Activated naive CD8-positive, alpha-beta T cell treated with anti-CD3 and anti-CD28 coated beads, Interleukin-2, amount 10 ng/mL, durations not matched to agents 7 days and 5 days (primary cell): ENCODE measurements around the gene CIAO1. TPM values are rescaled to one million over a fixed set of nuclear protein-coding genes. Genes with fewer than 3 reads are reported as not detected.

ENCODE experiments used
- ATAC-seq: fragments of 150-1000 bp; cut with Tn5 transposase; one replicate; pipeline ENCODE4 v1.10.0; 2021; ENCODE audit warnings: low read depth, moderate library complexity
- POLR2A ChIA-PET: fragments of 350-600 bp; sonication (Branson Sonifier 250); formaldehyde crosslinking; loops from one replicate; lab custom pipeline; 2021; ENCODE audit warnings: antibody characterized with exemption; lab: Charles Lee
- DNase-seq: peaks from one replicate; pipeline ENCODE4 v3.0.0; 2021
- H3K27ac Mint-ChIP-seq: one replicate; pipeline ENCODE4 v1.8.0; 2022; ENCODE audit warnings: mild to moderate bottlenecking, mixed read lengths
- H3K27me3 Mint-ChIP-seq: one replicate; pipeline ENCODE4 v1.8.0; 2022; ENCODE audit warnings: mild to moderate bottlenecking, moderate library complexity, mixed read lengths
- H3K36me3 Mint-ChIP-seq: one replicate; pipeline ENCODE4 v1.8.0; 2021; ENCODE audit warnings: mild to moderate bottlenecking, mixed read lengths
- H3K4me1 Mint-ChIP-seq: one replicate; pipeline ENCODE4 v1.8.0; 2021; ENCODE audit warnings: mixed read lengths
- H3K4me3 Mint-ChIP-seq: one replicate; pipeline ENCODE4 v1.8.0; 2022; ENCODE audit warnings: mild to moderate bottlenecking, moderate library complexity, mixed read lengths
- H3K9me3 Mint-ChIP-seq: one replicate; pipeline ENCODE4 v1.8.0; 2021; ENCODE audit warnings: mixed read lengths
- total RNA-seq, 2 experiments: library from RNA; stranded (reverse); gene quantifications; one replicate each; pipeline ENCODE4 v1.2.3, GENCODE V29; 2021

CIAO1 gene
- total RNA-seq, 2 experiments from 2014 or later, result 66.2 to 68.2 TPM

DNA sequence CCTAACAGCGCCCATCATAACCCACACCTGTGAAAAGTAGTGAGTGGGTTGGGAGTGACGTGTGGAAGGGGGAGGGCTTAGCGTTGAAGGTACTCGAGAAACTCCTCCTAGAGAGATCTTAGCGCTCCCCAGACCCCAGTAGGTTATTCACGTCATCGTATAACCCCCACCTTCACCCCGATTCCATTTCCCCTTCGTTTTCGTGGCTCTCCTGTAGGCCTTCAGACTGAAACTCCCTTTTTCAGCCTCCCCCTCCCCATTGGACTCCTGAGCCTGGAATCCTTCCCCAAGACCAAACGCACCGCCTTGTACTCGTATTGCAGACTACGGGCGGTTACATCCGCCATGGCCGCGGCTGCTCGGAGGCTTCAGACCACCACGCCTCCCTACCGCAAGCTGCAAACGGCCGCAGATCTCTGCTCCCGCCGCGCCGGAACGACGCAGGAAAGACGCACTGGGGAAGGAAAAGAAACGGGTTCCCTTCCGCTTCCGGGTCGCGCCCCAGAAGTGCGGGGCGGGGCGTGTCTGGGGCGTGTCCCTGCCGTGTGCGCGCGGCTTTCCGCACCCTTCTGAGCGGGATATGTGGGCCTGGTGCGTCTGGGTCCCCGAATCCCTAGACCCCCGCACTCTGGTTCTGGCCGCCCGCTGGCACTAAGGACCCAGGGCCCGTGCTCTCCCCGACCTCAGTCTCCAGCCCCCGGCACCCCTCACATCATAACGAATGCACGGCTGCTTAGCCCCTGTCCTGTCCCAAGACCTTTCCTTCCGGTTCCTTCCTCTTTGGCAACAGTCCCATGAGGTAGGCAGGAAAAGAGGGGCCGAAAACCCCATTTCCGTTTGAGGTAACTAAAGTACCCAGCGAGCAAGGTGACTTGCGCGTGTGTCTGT is 39.3 kb downstream of the CIAO1 start, which contains the start of gene SNRNP200:
TSS of gene SNRNP200 (minus strand) at position 456 of the 888 bp plus-strand sequence. CDS start at position 347, 109 bp downstream.
- POLR2A ChIA-PET, result interaction anchor here (0.7 to 3.2 kb wide), 11 partner anchors 11 to 226 kb away, joined by 3 to 96 read pairs (median 5); partner anchors contain the start of genes ITPRIPL1 and NCAPH
- H3K9me3 Mint-ChIP-seq, result no peaks in the 10 kb centered on the region
- H3K27me3 Mint-ChIP-seq, result no peaks in the 10 kb centered on the region
- peak; percentile 93 for DNase-seq
- H3K27ac Mint-ChIP-seq, result peak within 1 kb of the TSS; percentile 99
- peaks cover 31% of the 10 kb centered on the region for H3K36me3 Mint-ChIP-seq
- peaks cover 48% of the 10 kb centered on the region for H3K4me1 Mint-ChIP-seq
- peak within 1 kb of the TSS; percentile 100 for H3K4me3 Mint-ChIP-seq
- ATAC-seq, result peak; percentile 91

DNA sequence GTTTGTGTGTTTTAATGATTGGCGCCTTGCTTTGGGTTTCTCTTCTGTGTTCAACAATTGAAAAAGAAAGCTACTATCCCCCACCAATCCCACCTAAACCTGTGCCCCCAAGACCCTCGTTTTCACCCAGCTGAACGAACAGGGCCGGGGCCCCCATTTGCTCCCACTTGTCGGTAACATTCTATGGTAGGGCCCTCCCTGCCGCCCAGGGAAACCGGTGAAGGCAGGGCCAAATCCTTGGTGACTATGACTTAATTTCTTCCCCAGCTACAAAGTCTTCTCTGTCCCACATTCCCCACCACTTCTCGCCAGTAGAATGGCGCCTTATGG is 39.9 kb downstream of the CIAO1 start:
- ATAC-seq (no peak), DNase-seq (peak; percentile 40)
- H3K4me1 Mint-ChIP-seq, result peaks cover 49% of the 10 kb centered on the region
- peak overlapping the region; percentile 100 for H3K4me3 Mint-ChIP-seq
- no peaks in the 10 kb centered on the region for H3K9me3 Mint-ChIP-seq
- no peaks in the 10 kb centered on the region for H3K27me3 Mint-ChIP-seq
- H3K27ac Mint-ChIP-seq, result peak overlapping the region; percentile 99
- POLR2A ChIA-PET, result interaction anchor here (0.5 to 3.2 kb wide), 12 partner anchors 10 to 232 kb away, joined by 3 to 96 read pairs (median 4); partner anchors contain the start of genes ITPRIPL1 and NCAPH
- peaks cover 29% of the 10 kb centered on the region for H3K36me3 Mint-ChIP-seq

DNA sequence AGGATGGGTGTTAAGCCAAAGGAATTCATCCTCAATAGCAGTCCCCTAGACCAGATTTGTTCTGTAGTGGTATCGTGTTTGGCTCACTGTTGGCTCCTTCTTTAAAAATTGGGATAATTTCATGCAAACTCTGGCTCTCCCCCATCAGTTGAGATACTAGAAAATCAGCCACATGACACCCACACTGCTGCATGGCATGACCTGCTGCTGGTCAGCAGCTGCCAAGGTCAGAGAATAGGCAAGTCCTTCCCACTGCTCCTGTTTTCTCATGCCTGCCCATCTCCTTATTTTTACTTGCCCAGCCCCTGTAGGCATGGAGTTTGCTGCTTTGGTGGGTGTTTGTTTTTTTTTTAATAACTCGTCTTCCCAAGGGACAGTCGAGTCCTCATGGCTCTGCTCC is 40.3 kb downstream of the CIAO1 start:
- POLR2A ChIA-PET, result interaction anchor here (0.5 to 3.2 kb wide), 10 partner anchors 10 to 231 kb away, joined by 3 to 96 read pairs (median 6); partner anchors contain the start of genes ITPRIPL1 and NCAPH
- H3K4me1 Mint-ChIP-seq, result peaks cover 45% of the 10 kb centered on the region
- H3K27ac Mint-ChIP-seq, result peak overlapping the region; percentile 99

DNA sequence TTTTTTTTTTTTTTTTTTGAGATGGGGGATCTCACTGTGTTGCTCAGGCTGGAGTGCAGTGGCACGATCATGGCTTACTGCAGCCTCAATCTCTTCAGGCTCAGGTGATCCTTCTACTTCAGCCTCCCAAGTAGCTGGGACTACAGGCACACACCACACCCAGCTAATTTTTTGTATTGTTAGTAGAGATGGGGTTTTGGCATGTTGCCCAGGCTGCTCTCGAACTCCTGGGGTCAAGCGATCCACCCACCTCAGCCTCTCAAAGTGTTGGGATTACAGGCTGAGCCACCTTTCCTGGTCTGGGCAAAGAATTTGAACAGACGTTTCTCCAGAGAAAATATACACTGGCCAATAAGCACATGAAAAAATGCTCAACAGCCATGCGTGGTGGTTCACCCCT is 42.2 kb downstream of the CIAO1 start:
- H3K27me3 Mint-ChIP-seq, result no peaks in the 10 kb centered on the region
- no peak overlapping the region for H3K4me3 Mint-ChIP-seq
- H3K36me3 Mint-ChIP-seq, result peaks cover 19% of the 10 kb centered on the region
- H3K9me3 Mint-ChIP-seq, result no peaks in the 10 kb centered on the region
- no peak overlapping the region for H3K27ac Mint-ChIP-seq
- DNase-seq (no peak), ATAC-seq (no peak)
- peaks cover 34% of the 10 kb centered on the region for H3K4me1 Mint-ChIP-seq
- POLR2A ChIA-PET, result interaction anchor here (0.7 to 4.9 kb wide), 3 partner anchors 12 to 41 kb away, joined by 5 to 34 read pairs (median 17); partner anchors contain the start of gene NCAPH

More for the DNA sequence above, 40.3 kb downstream of the CIAO1 start:
- Mint-ChIP-seq H3K4me3 (peak overlapping the region; percentile 100), H3K36me3 (peaks cover 26% of the 10 kb centered on the region), H3K27me3 (no peaks in the 10 kb centered on the region), H3K9me3 (no peaks in the 10 kb centered on the region)
- ATAC-seq, result no peak
- DNase-seq, result no peak

DNA sequence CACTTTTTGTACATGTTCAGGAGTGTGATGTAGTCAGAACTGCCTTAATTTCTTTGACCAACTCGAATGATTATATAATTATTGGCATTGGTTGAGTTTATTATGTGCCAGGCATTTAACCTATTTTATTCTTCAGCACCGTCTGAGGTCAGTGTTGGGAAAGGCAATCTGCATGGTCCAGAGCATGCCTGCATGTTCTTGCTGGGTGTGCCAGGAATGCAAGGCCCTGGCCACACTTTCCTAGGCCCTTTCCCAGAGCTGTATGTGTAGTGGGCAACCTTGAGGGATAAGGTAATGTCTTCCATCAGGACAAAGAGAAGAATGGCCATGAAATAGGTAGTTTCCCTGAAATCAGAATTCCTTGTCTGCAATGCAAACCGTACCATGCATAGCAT is 49.0 kb downstream of the CIAO1 start:
- H3K36me3 Mint-ChIP-seq, result peaks cover 19% of the 10 kb centered on the region

DNA sequence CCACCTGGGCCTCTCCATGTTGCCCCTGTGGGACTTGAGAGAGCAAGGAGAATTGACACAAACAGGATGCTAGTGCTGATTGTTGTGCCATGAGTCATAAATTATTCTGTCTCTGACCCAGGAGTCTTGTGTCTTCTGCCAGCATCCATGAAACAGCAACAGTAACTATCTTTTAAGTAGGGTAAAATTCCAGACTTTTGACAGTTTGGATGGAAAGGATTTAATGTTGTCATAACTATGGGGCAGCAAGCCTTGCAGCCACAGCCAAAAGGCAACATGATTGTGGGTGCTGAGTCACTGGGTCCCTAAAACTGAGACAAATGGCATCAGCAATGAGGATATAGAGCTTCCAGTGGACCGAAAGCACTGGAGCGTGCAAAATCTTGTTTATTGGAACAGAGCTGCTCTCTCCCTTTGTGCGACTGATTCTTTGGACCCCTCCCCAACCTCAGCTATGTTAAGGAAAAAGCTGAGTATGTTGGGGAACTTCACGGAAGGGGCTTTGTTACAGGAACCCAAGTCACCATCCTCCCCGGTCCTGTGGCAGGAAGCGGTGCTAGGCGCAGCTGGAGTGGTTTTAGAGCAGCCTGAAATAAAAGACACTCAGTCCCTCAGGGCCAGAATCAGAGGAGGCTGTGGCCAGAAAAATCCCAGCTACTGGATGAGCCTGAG is 49.5 kb downstream of the CIAO1 start:
- DNase-seq, result peak; percentile 56
- Mint-ChIP-seq H3K27ac (peak overlapping the region; percentile 86), H3K9me3 (peaks cover 1% of the 10 kb centered on the region), H3K27me3 (no peaks in the 10 kb centered on the region), H3K4me3 (peak overlapping the region; percentile 77), H3K36me3 (peaks cover 19% of the 10 kb centered on the region), H3K4me1 (peaks cover 55% of the 10 kb centered on the region)
- POLR2A ChIA-PET, result interaction anchor here (0.7 to 2.9 kb wide), 6 partner anchors 10 to 42 kb away, joined by 3 to 25 read pairs (median 7); partner anchors contain the start of genes ITPRIPL1, NCAPH and SNRNP200
- ATAC-seq, result peak; percentile 72

More for the DNA sequence above, 49.0 kb downstream of the CIAO1 start:
- DNase-seq (no peak), ATAC-seq (no peak)
- Mint-ChIP-seq H3K4me1 (peaks cover 54% of the 10 kb centered on the region), H3K4me3 (peak overlapping the region; percentile 77), H3K27me3 (no peaks in the 10 kb centered on the region), H3K9me3 (peaks cover 1% of the 10 kb centered on the region), H3K27ac (peak overlapping the region; percentile 86)
- POLR2A ChIA-PET, result interaction anchor here (0.7 to 2.9 kb wide), 4 partner anchors 9 to 41 kb away, joined by 3 to 25 read pairs (median 8); partner anchors contain the start of genes ITPRIPL1 and SNRNP200

DNA sequence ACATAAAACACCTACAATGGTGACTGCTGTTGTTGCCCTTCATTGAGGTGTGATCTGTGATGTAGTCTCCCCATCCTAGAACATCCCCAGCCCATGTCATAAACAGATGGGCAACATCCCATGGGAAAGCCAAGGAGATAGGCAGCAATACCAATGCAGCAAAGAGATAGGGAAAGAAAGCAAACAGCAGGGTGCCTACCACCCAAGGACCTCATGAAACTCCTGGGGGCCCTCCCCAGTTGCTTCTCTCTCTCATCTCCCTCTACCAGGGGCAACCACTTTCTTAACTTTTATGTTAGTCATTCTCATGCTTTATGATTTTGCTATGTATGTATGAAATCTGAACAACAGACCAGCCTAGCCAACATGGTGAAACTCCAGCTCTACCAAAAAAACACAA is 51.0 kb downstream of the CIAO1 start:
- Mint-ChIP-seq H3K27me3 (no peaks in the 10 kb centered on the region), H3K27ac (no peak overlapping the region), H3K36me3 (peaks cover 17% of the 10 kb centered on the region), H3K4me3 (peak overlapping the region; percentile 18), H3K9me3 (peaks cover 1% of the 10 kb centered on the region), H3K4me1 (peaks cover 58% of the 10 kb centered on the region)
- ATAC-seq, result no peak
- POLR2A ChIA-PET, result interaction anchor here (1.9 to 2.9 kb wide), 3 partner anchors 9 to 18 kb away, joined by 11 to 25 read pairs (median 13); partner anchors contain the start of genes ITPRIPL1, NCAPH and SNRNP200
- DNase-seq, result no peak

DNA sequence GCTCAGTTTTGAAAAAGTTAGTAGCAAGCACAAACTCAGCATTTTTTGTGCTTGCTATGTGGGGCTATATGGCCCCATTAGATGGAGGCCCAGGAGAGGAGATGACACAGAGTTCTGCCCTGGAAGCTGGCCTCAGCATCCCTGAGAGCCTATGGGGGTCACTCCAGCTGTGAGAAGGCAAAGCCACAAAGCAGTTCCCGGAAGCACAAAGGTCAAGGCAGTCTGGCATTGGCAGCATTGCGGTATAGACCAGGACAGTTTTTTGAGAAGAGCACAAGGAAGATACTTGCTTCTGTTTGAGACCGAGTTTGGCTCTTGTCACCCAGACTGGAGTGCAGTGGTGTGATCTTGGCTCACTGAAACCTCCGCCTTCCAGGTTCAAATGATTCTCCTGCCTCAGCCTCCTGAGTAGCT is 51.6 kb downstream of the CIAO1 start:
- Mint-ChIP-seq H3K4me1 (peaks cover 56% of the 10 kb centered on the region), H3K4me3 (no peak overlapping the region), H3K27ac (peak overlapping the region; percentile 62), H3K27me3 (no peaks in the 10 kb centered on the region), H3K36me3 (peaks cover 15% of the 10 kb centered on the region), H3K9me3 (peaks cover 1% of the 10 kb centered on the region)
- ATAC-seq (no peak), DNase-seq (no peak)
- POLR2A ChIA-PET, result interaction anchor here (2.9 to 10.2 kb wide), 3 partner anchors 12 to 17 kb away, joined by 25 to 169 read pairs (median 96); partner anchors contain the start of genes NCAPH and SNRNP200

DNA sequence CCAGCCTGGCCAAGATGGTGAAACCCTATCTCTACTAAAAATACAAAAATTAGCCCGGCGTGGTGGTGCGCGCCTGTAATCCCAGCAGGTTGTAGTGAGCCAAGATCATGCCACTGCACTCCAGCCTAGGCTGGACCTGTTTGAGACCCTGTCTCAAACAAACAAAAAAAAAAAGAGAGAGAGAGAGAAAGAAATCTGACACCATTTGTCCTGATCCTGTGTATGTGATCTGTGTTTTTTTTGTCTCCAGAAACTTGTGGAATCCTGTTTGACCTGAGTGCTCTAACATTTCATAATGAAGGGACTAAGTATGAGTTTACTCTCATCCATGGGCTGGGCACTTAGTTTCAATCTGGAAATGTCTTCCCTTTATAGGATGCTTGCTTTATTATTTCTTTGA is 52.7 kb downstream of the CIAO1 start:
- Mint-ChIP-seq H3K4me3 (peak overlapping the region; percentile 71), H3K4me1 (peaks cover 60% of the 10 kb centered on the region), H3K27me3 (no peaks in the 10 kb centered on the region), H3K27ac (peak overlapping the region; percentile 72), H3K36me3 (peaks cover 15% of the 10 kb centered on the region), H3K9me3 (peaks cover 1% of the 10 kb centered on the region)
- POLR2A ChIA-PET, result interaction anchor here (0.7 to 10.2 kb wide), 4 partner anchors 9 to 218 kb away, joined by 9 to 169 read pairs (median 65); partner anchors contain the start of genes ARID5A, NCAPH and SNRNP200
- DNase-seq, result no peak
- ATAC-seq, result no peak

DNA sequence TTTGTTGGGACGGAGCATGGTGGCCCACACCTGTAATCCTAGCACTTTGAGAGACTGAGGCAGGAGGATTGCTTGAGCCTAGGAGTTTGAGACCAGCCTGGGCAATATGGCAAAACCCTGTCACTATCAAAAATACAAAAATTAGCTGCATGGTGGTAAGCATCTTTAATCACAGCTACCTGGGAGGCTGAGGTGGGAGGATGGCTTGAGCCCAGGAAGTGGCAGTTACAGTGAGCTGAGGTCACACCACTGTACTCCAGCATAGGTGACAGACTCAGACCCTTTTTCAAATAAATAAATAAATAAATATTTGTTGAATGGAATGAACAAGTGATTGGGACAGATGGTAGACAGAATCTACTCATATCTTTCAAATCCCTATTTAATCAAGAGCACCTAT is 53.4 kb downstream of the CIAO1 start:
- POLR2A ChIA-PET, result interaction anchor here (0.6 to 10.2 kb wide), 6 partner anchors 9 to 218 kb away, joined by 3 to 169 read pairs (median 24); partner anchors contain the start of genes NCAPH and SNRNP200
- ATAC-seq (no peak), DNase-seq (no peak)
- Mint-ChIP-seq H3K36me3 (peaks cover 15% of the 10 kb centered on the region), H3K27me3 (no peaks in the 10 kb centered on the region), H3K4me1 (peaks cover 64% of the 10 kb centered on the region), H3K9me3 (peaks cover 1% of the 10 kb centered on the region), H3K4me3 (peak overlapping the region; percentile 71), H3K27ac (peak overlapping the region; percentile 72)

DNA sequence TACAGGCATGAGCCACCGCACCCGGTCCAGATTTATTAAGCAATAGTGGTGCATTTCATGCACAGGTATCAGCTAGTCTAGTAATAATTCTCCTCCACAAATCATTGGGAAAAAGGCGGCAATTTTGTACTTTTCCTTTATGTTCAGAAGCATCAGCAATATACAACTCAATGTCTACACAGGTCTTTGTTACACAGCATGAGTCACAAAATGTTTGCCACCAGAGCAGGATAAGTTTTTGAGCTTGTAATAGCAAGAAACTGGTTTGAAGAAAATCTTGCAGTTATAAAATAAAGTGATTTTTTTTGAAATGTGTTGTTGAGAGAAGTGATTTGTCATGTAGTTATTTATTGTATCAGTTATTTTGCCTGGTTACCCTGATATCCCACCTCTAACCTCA is 54.3 kb downstream of the CIAO1 start:
- H3K27ac Mint-ChIP-seq, result peak overlapping the region; percentile 84
- no peaks in the 10 kb centered on the region for H3K27me3 Mint-ChIP-seq
- peaks cover 1% of the 10 kb centered on the region for H3K9me3 Mint-ChIP-seq
- DNase-seq (no peak), ATAC-seq (no peak)
- H3K36me3 Mint-ChIP-seq, result peaks cover 11% of the 10 kb centered on the region
- peak overlapping the region; percentile 89 for H3K4me3 Mint-ChIP-seq
- POLR2A ChIA-PET, result interaction anchor here (0.5 to 10.2 kb wide), 7 partner anchors 10 to 217 kb away, joined by 3 to 169 read pairs (median 14); partner anchors contain the start of genes NCAPH, SNRNP200 and STARD7
- H3K4me1 Mint-ChIP-seq, result peaks cover 61% of the 10 kb centered on the region
